Stimulated activated CD4-positive, alpha-beta T cell treated with anti-CD3 and anti-CD28 coated beads, TNF-alpha, amount 100 ng/mL, for 48 hours (primary cell): ENCODE data around the gene CCDC78.

ENCODE experiments used
- DNase-seq, 3 donors: peaks; one replicate each; pipeline ENCODE4 v3.0.0-alpha.2; 2020; ENCODE audit warnings: low read depth in 3 of 3

The CCDC78 gene

GRCh38 chr16:678858-679813 lies 47.1 kb downstream of the CCDC78 start:
- DNase-seq: peak in 1 of 3 donors; percentile 37

GRCh38 chr16:678209-678857 lies 47.9 kb downstream of the CCDC78 start:
- DNase-seq: no peak

- DNase-seq: no peak
Measured at GRCh38 chr16:677316-678190, 48.7 kb downstream of the CCDC78 start.

- DNase-seq: no peak
Measured at GRCh38 chr16:676913-677312, 49.3 kb downstream of the CCDC78 start.

GRCh38 chr16:676565-676902 lies 49.7 kb downstream of the CCDC78 start:
- no peak for DNase-seq

- no peak for DNase-seq
Measured at GRCh38 chr16:675884-676564, 50.2 kb downstream of the CCDC78 start.

GRCh38 chr16:674968-675883 lies 51.0 kb downstream of the CCDC78 start, which contains the start of gene RHBDL1:
Gene RHBDL1 (plus strand): TSS chr16:675671. CDS start chr16:675791, 120 bp downstream.
- DNase-seq: no peak

- no peak for DNase-seq
Measured at GRCh38 chr16:674214-674881, 51.9 kb downstream of the CCDC78 start.

- DNase-seq: no peak
Measured at GRCh38 chr16:673399-673991, 52.7 kb downstream of the CCDC78 start.

GRCh38 chr16:672851-673250 lies 53.4 kb downstream of the CCDC78 start:
- DNase-seq: no peak
